Measurements from ENCODE around the gene PDLIM5. TPM values are rescaled to one million over a fixed set of nuclear protein-coding genes. Genes with fewer than 3 reads are reported as not detected.
"Not testable (repeated sequence)": the region's sequence is repeated elsewhere in the genome, so short reads cannot be mapped to it uniquely, and the experiment has no call there.

The PDLIM5 gene
- total RNA-seq, 2 experiments from 2014 or later = 6.3 to 12.6 TPM

DNA sequence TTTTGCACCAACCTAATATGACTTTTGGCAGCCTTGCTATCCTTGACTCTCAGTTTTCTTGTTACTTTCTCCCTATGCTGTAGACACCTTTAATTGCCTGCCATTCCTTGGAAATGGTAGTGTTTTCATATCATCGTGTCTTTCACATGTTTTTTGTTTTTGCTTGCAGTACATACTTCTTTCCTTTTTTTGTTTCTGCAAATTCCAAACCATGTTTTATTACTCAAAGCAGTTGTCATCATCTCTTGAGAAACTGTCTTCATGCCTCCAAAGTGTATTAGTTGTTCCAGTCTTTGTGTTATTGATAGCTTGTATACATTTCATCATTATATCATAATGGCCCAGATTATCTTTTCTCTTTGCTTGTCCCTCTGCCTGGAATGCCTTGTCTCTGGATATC is 57.1 kb downstream of the PDLIM5 start:
- POLR2A ChIA-PET = no interaction called here
- no peak for TF ChIP-seq EZH2phosphoT487 (IDR thresholded peaks at IDR 0.05; ENCODE audit: borderline replicate concordance, low read depth, low read length)
- TF ChIP-seq, protein P1, sequence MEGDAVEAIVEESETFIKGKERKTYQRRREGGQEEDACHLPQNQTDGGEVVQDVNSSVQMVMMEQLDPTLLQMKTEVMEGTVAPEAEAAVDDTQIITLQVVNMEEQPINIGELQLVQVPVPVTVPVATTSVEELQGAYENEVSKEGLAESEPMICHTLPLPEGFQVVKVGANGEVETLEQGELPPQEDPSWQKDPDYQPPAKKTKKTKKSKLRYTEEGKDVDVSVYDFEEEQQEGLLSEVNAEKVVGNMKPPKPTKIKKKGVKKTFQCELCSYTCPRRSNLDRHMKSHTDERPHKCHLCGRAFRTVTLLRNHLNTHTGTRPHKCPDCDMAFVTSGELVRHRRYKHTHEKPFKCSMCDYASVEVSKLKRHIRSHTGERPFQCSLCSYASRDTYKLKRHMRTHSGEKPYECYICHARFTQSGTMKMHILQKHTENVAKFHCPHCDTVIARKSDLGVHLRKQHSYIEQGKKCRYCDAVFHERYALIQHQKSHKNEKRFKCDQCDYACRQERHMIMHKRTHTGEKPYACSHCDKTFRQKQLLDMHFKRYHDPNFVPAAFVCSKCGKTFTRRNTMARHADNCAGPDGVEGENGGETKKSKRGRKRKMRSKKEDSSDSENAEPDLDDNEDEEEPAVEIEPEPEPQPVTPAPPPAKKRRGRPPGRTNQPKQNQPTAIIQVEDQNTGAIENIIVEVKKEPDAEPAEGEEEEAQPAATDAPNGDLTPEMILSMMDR (conservative IDR thresholded peaks at IDR 0.05; ENCODE audit: low read length) = no peak
- CTCF ChIA-PET (ENCODE audit: unreplicated experiment) = no interaction called here
- H3K27ac ChIP-seq (ENCODE audit: low read depth, low read length, poor library complexity, severe bottlenecking) = no peak overlapping the region
- H3K4me1 ChIP-seq (ENCODE audit: insufficient read depth, low read length, poor library complexity, severe bottlenecking) = no peaks in the 10 kb centered on the region
- intact Hi-C loops (cut with micrococcal nuclease; ENCODE audit: unreplicated experiment) = no loop called here
- H3K79me2 ChIP-seq (ENCODE audit: insufficient read depth, low read depth, low read length) = no peaks in the 10 kb centered on the region
- BruUV-seq (replicated peaks) = no TSS peak
- H4K20me1 ChIP-seq (ENCODE audit: insufficient read depth, low read length) = no peaks in the 10 kb centered on the region
- no peak overlapping the region for H2AFZ ChIP-seq (ENCODE audit: low read length)
- no peaks in the 10 kb centered on the region for H3K36me3 ChIP-seq (ENCODE audit: insufficient read depth, low read length)
- no peak for DNase-seq (ENCODE audit: low spot score)
- H3K9me2 ChIP-seq (ENCODE audit: insufficient read depth, low read length) = no peaks in the 10 kb centered on the region
- no peak overlapping the region for H3K4me3 ChIP-seq (ENCODE audit: low read depth, low read length, poor library complexity, severe bottlenecking)
- no peak overlapping the region for H3K4me2 ChIP-seq (ENCODE audit: low read length)
- H3K9me3 ChIP-seq (ENCODE audit: low read length) = no peaks in the 10 kb centered on the region

DNA sequence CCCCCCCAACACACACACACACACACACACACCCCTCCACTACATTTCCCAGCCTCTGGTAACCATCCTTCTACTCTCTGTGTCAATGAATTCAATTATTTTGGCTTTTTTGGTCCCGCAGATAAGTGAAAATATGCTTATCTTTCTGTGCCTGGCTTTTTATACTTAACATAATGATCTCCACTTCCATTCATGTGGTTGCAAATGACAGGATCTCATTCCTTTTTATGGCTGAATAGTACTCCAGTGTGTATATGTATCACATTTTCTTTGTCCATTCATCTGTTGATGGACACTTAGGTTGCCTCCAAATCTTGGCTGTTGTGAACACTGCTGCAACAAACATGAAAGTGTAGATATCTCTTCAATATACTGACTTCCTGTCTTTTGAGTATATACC is 59.8 kb downstream of the PDLIM5 start:
- H3K4me3 ChIP-seq (ENCODE audit: low read depth, low read length, poor library complexity, severe bottlenecking) = no peak overlapping the region
- no peaks in the 10 kb centered on the region for H3K9me2 ChIP-seq (ENCODE audit: insufficient read depth, low read length)
- no peak for TF ChIP-seq EZH2phosphoT487 (IDR thresholded peaks at IDR 0.05; ENCODE audit: borderline replicate concordance, low read depth, low read length)
- TF ChIP-seq, protein P1 (conservative IDR thresholded peaks at IDR 0.05; ENCODE audit: low read length) = no peak
- H4K20me1 ChIP-seq (ENCODE audit: insufficient read depth, low read length) = no peaks in the 10 kb centered on the region
- H3K4me2 ChIP-seq (ENCODE audit: low read length) = no peak overlapping the region
- POLR2A ChIA-PET = no interaction called here
- no peaks in the 10 kb centered on the region for H3K4me1 ChIP-seq (ENCODE audit: insufficient read depth, low read length, poor library complexity, severe bottlenecking)
- no peaks in the 10 kb centered on the region for H3K36me3 ChIP-seq (ENCODE audit: insufficient read depth, low read length)
- no TSS peak for BruUV-seq (replicated peaks)
- H3K79me2 ChIP-seq (ENCODE audit: insufficient read depth, low read depth, low read length) = no peaks in the 10 kb centered on the region
- DNase-seq (ENCODE audit: low spot score) = no peak
- intact Hi-C loops (cut with micrococcal nuclease; ENCODE audit: unreplicated experiment) = no loop called here
- CTCF ChIA-PET (ENCODE audit: unreplicated experiment) = no interaction called here
- H3K27ac ChIP-seq (ENCODE audit: low read depth, low read length, poor library complexity, severe bottlenecking) = no peak overlapping the region
- no peak overlapping the region for H2AFZ ChIP-seq (ENCODE audit: low read length)
- no peaks in the 10 kb centered on the region for H3K9me3 ChIP-seq (ENCODE audit: low read length)

DNA sequence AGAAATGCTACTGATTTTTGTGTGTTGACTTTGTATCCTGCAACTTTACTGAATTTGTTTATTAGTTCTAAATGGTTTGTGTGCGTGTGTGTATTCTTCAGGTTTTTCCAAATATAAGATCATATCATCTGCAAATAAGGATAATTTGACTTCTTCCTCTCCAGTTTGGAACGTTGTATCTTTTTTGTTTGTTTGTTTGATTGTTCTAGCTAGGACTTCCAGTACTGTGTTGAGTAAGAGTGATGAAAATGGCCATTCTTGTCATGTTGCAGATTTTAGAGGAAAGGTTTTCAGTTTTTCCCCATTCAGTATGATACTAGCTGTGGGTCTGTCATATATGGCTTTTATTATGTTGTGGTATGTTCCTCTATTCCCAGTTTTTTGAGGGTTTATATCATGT is 61.8 kb downstream of the PDLIM5 start:
- DNase-seq (ENCODE audit: low spot score); BruUV-seq (replicated peaks); POLR2A ChIA-PET; H3K4me2 ChIP-seq (ENCODE audit: low read length); H3K9me2 ChIP-seq (ENCODE audit: insufficient read depth, low read length); H3K79me2 ChIP-seq (ENCODE audit: insufficient read depth, low read depth, low read length); intact Hi-C loops (cut with micrococcal nuclease; ENCODE audit: unreplicated experiment); H3K27ac ChIP-seq (ENCODE audit: low read depth, low read length, poor library complexity, severe bottlenecking); H4K20me1 ChIP-seq (ENCODE audit: insufficient read depth, low read length); H2AFZ ChIP-seq (ENCODE audit: low read length); CTCF ChIA-PET (ENCODE audit: unreplicated experiment); H3K9me3 ChIP-seq (ENCODE audit: low read length); H3K4me3 ChIP-seq (ENCODE audit: low read depth, low read length, poor library complexity, severe bottlenecking); H3K36me3 ChIP-seq (ENCODE audit: insufficient read depth, low read length); H3K4me1 ChIP-seq (ENCODE audit: insufficient read depth, low read length, poor library complexity, severe bottlenecking): not testable (repeated sequence)
